ENCODE measurements around the gene KCNK13. TPM values are rescaled to one million over a fixed set of nuclear protein-coding genes. Genes with fewer than 3 reads are reported as not detected.

Gene KCNK13
- total RNA-seq, 1 donor from 2014 or later: not detected

DNA sequence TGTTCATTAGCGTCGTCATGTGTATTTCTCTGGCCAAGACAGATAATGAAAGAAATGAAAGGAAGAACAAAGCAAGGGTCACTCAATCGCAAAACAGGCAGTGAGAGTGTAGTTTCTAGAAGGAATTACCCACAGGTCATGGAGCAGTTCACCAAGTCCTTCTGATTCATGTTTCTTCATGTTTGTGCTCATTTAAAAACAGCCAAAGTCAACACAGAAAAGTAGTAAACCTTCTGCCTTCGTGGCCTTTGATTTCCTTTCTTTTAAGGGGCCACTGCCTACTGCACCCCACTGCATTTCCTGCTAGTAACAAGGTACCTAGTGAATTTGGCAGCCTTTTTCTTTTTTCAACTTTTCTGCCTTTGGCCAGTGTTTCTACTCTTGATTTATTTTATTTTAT lies 75.1 kb downstream of the KCNK13 start:
- DNase-seq: peak; percentile 19

DNA sequence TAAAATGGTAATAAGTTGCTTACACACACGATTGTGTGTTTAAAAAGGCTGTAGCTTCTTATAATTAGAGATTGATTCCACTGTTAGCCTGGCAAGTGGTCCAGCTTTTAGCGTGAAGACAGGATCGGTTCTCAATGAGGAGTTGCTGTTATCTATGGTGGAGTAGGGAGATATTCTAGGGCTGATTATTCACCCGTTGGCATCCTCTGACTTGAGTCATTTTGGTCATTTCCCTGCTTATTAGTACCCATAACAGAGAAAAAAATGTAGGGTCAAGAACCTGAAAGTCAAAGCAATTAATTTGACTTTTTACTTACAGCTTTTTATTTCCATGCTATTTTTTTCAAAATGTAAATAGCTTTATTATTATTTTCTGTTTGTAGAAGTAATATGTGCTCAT lies 76.0 kb downstream of the KCNK13 start:
- peak; percentile 45 for DNase-seq

- no peak for DNase-seq
Measured at GRCh38 chr14:90139199-90139598, 77.4 kb downstream of the KCNK13 start.

DNA sequence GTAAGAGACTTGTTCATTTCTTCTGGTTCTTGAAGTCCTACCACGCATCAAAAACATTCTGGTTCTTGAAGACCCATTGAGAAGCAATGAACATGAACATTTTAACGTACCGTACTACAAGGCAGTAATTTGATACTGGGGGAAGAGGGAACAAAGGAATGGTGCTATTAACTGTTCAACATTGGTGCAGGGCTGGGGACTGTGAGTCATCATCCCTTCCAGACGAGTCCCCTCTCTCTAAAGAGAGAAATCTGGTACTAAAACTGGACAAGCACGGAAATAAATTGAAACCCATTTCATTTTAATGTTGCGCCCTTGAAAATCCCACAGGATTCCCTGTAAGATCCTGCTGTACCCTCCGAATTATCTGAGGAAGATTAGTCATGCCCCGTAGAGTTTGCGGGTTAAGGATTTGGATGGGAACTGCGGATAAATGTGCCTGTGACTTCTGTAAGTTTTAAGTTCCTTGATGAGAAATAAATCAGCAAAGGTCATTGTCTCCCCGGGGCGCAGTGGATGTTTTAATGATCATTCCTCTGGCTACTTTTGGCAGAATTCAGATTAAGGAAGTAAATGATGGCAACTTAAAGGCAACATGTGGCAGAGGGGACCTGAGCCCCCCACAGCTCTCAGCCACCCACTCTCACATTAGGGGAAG lies 78.6 kb downstream of the KCNK13 start:
- peak; percentile 61 for DNase-seq

- peak; percentile 74 for DNase-seq
Measured at GRCh38 chr14:90140956-90141316, 79.1 kb downstream of the KCNK13 start.

DNA sequence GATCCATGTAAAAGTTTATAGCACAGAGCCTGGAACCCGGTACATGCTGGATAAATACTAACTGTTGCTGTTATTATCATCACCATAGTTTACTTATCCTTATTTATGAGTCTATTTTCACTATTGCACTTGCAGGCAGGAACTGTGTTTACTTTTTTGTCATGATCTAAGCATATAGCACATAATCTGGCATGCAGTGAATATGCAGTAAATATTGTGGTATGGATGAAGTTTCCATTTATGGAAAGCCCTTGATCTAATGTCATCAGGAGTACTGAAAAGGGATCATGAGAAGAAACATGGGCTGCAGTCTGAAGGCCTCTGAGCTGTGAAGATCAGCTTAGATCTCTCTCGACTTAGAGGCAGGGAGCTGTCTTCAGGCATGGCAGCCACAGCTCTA lies 91.6 kb downstream of the KCNK13 start:
- DNase-seq: no peak

DNA sequence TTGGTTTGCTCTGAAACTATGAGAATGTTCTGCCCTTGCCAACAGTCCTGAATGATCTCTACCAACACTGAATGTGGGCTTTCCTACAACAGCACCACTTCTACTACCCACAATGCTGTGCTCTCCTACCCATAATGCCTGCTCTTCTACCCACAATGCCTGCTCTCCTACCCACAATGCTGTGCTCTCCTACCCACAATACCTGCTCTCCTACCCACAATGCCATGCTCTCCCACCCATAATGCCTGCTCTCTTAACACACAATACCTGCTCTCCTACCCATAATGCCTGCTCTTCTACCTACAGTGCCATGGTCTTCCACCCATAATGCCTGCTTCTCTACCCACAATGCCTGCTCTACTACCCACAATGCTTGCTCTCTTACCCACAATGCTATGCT lies 92.3 kb downstream of the KCNK13 start:
- DNase-seq: no peak

DNA sequence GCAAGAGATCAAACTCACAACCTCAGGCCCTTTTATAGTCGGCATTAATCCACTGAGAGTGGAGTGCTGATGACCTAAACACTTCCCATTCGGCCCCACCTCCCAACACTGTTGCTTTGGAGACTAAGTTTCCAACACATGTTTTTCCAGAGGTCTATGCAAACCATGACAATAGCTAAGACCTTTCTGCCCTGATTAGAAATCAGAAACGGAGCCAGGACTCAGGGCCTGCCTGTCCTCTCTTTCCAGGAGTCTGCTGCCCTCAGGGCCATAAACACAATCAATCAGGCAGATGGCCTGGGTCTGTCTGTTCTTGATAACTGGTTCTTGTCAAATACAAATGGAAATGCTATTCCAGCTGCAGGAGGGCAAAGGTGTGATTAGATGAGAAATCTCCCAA lies 97.4 kb downstream of the KCNK13 start:
- DNase-seq: peak; percentile 27

GRCh38 chr14:90159688-90160087 lies 97.9 kb downstream of the KCNK13 start:
- DNase-seq: no peak

GRCh38 chr14:90161129-90161528 lies 99.3 kb downstream of the KCNK13 start:
- no peak for DNase-seq

DNA sequence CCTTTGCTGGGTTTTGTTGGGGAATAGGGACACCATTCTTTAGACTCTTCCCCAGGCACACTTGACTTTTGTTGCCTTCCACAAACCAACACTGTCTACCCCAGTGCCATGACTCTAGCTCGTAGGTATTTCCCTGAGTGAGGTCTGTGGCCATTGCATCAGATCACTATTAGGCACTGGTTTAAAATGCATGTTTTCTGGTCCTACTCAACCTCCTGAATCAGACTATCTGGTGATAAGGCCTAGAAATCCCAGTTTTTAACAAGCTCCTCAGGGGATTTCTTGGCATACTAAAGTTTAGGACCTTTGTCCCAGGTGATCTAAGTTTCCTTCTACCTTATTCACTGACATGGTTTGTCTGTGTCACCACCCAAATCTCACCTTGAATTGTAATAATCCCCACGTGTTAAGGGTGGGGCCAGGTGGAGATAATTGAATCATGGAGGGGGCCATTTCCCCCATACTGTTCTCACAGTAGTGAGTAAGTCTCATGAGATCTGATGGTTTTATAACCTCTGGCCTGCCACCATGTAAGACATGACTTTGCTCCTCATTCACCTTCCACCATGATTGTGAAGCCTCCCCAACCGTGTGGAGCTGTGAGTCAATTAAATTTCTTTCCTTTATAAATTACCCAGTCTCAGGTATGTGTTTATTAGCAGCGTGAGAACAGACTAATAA lies 106.8 kb downstream of the KCNK13 start:
- no peak for DNase-seq

- no peak for DNase-seq
Measured at GRCh38 chr14:90175631-90176030, 113.8 kb downstream of the KCNK13 start.

- no peak for DNase-seq
Measured at GRCh38 chr14:90177539-90178189, 115.9 kb downstream of the KCNK13 start.

DNA sequence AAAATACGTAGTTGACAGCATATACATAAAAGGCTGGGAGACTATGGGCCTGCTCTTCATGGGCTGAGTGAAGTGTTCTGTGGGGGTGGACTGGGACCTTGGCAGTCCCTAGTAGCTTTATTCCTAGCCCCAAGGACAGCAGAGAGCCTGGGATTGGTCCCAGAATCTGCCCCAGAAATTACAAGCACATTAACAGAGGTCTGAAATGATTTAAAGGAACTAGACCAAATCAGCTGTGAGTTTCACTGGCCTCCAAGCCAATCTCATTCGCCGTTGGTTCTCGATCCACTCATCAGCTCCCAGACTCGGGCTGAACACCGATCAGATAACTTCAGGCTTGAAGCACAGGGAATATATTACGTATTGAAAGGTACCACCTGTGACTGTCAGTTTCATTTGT lies 117.6 kb downstream of the KCNK13 start:
- DNase-seq: no peak

DNA sequence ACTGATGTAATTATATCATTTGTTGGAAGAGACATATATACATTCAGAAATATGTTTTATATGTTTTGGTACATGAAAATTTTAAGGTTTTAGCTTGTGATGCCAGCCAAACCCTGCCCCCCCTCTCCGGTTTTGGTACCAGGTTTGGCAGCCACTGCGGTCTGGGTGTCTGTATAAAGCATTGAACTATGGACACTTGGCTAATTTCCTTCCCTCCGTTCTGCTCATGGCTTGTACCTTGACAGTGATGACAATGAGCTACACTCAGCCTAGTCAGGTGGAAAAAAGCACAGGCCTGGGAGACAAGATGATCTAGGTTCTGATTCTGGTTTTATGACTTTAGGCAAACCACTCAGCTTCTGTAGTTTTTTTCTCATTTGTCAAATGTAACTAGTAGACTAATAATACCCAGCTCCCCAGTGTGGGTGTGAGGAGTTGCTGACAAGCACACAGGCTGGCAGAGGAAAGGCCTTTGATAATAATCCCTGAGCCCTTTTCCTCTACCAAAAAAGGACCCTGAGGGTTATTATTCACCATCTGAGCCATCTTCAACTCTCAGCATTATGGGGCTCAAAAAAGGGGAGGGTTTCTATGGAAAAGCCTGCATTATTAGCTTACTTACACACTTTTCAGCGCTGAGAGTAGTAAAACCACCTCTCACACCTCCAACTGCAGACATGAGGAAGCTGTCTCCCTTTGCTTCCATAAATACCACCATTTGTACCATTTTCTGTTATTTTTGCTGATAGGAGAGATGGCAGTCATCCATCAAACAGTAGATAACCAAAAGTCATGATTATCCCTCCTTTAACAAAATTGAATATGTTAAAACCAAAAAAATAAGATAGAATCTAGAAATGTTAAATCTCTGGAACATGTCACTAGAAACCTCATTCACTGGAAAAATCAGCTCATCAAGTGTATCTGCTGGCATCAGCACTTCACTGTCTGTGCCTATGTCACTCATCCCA lies 118.3 kb downstream of the KCNK13 start:
- DNase-seq: no peak

DNA sequence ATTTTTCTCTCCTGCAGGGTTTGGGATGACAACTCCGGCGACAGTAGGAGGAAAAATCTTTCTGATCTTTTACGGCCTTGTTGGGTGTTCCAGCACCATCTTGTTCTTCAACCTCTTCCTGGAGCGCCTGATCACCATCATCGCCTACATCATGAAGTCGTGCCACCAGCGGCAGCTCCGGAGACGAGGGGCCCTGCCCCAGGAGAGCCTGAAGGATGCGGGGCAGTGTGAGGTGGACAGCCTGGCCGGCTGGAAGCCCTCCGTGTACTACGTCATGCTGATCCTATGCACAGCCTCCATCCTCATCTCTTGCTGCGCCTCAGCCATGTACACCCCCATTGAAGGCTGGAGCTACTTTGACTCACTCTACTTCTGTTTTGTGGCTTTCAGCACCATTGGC lies 122.3 kb downstream of the KCNK13 start:
- DNase-seq: no peak

DNA sequence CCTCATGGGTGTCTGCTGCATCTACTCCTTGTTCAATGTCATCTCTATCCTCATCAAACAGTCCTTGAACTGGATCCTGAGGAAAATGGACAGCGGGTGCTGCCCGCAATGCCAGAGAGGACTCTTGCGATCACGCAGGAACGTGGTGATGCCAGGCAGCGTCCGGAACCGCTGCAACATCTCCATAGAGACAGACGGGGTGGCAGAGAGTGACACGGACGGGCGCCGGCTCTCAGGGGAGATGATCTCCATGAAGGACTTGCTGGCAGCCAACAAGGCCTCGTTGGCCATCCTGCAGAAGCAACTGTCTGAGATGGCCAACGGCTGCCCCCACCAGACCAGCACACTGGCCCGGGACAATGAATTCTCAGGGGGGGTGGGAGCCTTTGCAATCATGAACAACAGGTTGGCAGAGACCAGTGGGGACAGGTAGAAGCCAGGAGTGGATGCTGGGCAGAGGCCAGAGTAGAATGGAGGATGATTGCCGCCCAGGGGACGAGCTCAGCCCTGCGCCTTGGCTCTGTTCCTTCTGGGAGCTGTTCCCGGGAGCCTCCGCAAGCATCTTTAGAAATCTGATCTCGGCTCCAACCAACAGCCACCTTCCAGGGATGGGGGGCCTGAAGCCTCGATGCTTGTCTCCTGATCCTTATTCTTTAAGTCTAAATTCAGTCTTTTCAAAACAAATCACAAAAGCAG lies 122.9 kb downstream of the KCNK13 start:
- DNase-seq: no peak

DNA sequence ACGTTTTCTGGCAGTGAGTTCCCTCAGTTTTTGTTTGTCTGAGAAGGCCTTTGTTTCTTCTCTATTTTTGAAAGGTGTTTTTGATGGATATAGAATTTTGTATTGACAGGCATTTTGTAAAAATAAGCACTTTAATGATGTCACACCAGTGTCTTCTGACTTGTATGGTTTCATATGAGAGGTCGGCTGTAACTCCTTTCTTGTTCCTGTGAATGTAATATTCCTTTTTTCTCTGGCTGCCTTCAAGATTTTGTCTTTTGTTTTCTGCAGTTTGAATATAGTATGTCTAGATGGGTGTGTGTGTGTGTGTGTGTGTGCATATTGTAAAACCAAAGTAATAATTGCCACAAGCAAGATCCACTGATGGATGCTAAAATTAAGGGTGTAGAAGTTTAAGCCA lies 126.8 kb downstream of the KCNK13 start:
- DNase-seq: no peak

DNA sequence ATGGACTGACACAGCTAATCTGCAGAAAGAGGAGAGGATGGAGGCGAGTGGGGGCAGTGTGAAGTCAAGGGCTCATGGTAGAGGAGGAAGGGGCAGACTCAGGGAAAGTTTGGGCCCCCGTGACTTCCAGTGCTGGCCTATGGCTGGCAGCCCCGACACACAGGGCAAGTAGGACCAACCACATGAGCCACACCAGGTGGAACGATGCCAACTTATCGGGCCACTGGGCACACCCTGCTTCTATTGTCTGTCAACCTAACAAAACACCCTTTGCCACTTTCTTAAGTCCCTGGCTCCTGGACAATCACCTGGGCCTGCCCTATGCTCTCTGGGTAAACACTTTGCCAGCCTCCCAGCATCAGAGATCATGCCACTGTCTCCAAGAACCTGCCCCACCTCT lies 129.4 kb downstream of the KCNK13 start:
- DNase-seq: no peak

GRCh38 chr14:90191585-90191984 lies 129.8 kb downstream of the KCNK13 start:
- DNase-seq: no peak

DNA sequence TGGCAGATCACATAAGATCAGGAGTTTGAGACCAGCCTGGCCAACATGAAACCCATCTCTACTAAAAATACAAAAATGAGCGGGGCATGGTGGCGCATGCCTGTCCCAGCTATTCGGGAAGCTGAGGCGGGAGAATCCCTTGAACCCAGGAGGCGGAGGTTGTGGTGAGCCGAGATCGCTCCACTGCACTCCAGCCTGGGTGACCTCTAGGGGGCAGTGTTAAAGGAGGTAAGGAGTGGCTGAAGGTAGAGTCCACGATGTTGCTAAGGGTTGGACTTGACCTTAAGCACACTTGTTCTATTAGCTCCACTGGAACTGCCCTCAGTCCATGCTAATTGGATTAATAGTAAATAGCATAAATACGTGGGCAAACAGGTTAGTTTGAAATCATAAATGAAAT lies 132.1 kb downstream of the KCNK13 start:
- peak; percentile 11 for DNase-seq

DNA sequence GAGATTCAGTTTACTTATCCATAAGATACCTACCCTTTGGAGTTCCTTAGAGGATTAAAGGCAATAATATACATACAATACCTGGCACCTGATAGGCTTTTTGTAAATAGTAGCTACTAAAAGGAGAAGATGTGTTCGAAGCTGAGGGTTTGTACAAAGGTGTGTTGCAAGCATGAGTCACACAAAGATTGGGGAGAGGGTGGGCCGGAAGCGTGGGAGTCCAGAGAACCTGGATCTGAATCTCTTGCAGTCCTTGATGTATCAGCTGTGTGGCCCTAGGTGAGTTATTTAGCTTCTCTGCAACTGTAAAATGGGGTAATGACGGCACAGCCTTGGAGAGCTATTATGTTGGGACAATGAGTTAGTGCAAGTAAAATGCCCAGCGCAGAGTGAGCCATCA lies 132.9 kb downstream of the KCNK13 start:
- DNase-seq: no peak

Data from dermis blood vessel endothelial cell (primary cell).